ENCODE results near the gene IGF2R.

- TF ChIP-seq, protein P1, sequence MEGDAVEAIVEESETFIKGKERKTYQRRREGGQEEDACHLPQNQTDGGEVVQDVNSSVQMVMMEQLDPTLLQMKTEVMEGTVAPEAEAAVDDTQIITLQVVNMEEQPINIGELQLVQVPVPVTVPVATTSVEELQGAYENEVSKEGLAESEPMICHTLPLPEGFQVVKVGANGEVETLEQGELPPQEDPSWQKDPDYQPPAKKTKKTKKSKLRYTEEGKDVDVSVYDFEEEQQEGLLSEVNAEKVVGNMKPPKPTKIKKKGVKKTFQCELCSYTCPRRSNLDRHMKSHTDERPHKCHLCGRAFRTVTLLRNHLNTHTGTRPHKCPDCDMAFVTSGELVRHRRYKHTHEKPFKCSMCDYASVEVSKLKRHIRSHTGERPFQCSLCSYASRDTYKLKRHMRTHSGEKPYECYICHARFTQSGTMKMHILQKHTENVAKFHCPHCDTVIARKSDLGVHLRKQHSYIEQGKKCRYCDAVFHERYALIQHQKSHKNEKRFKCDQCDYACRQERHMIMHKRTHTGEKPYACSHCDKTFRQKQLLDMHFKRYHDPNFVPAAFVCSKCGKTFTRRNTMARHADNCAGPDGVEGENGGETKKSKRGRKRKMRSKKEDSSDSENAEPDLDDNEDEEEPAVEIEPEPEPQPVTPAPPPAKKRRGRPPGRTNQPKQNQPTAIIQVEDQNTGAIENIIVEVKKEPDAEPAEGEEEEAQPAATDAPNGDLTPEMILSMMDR (IDR thresholded peaks at IDR 0.05; ENCODE audit: poor library complexity): no peak
- TF ChIP-seq EZH2 (IDR thresholded peaks at IDR 0.05; ENCODE audit: borderline replicate concordance) (no peak), EZH2phosphoT487 (IDR thresholded peaks at IDR 0.05; ENCODE audit: low read depth, severe bottlenecking, unreplicated experiment) (no peak)
These were observed 23.5 kb downstream of the IGF2R start for GRCh38 chr6:159992366-159992765.
